ENCODE measurements around the gene TYSND1. TPM values are rescaled to one million over a fixed set of nuclear protein-coding genes. Genes with fewer than 3 reads are reported as not detected.

Gene TYSND1
- total and polyA plus RNA-seq, 12 donors: 4.1 to 33.1 (median 18.0) TPM

GRCh38 chr10:70098271-70098670, 48.2 kb downstream of the TYSND1 start:
- intact Hi-C loops (cut with DNase I): no loop called here
- Histone ChIP-seq H3K36me3 (replicated peaks in 1 of 2) (peaks cover 0 to 3% of the 10 kb centered on the region in 2 donors), H3K4me1 (replicated peaks in 1 of 2) (no peaks in the 10 kb centered on the region), H3K27me3 (no peaks in the 10 kb centered on the region), H3K4me3 (no peak overlapping the region), H3K9me3 (replicated peaks in 1 of 3) (no peaks in the 10 kb centered on the region), H3K27ac (no peak overlapping the region)
- WGBS, 4 donors: 91 to 97% (median 93%) methylated on average over 3 of the region's 3 CpGs
- no peak for DNase-seq
- TF ChIP-seq POLR2A (IDR thresholded peaks at IDR 0.05) (no peak), CTCF (IDR thresholded peaks at IDR 0.05) (no peak)

DNA sequence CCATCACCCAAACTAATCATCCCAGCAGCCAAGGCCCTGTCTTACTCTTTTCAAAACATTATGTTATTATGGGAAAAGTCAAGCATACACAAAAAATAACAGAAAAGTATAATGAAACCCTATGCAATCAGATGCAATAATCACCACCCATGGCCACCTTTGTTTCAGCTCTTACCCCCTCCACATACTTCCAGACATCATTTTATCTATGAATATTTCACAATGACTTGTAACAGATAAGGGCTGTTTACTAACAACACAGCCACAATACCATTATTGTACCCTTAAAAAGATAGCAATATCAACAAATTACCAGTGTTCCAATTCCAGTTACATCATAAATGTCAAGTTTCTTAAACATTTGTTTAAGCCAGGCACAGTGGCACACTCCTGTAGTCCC, 49.0 kb downstream of the TYSND1 start:
- H3K4me3 ChIP-seq: no peak overlapping the region
- no peaks in the 10 kb centered on the region for H3K9me3 ChIP-seq (replicated peaks in 1 of 3)
- H3K27ac ChIP-seq: no peak overlapping the region
- TF ChIP-seq POLR2A (IDR thresholded peaks at IDR 0.05) (no peak), CTCF (IDR thresholded peaks at IDR 0.05) (no peak)
- H3K36me3 ChIP-seq (replicated peaks in 1 of 2): peaks cover 0 to 4% of the 10 kb centered on the region in 2 donors
- no peak for DNase-seq
- H3K4me1 ChIP-seq (replicated peaks in 1 of 2): no peaks in the 10 kb centered on the region
- intact Hi-C loops (cut with DNase I): no loop called here
- H3K27me3 ChIP-seq: no peaks in the 10 kb centered on the region

DNA sequence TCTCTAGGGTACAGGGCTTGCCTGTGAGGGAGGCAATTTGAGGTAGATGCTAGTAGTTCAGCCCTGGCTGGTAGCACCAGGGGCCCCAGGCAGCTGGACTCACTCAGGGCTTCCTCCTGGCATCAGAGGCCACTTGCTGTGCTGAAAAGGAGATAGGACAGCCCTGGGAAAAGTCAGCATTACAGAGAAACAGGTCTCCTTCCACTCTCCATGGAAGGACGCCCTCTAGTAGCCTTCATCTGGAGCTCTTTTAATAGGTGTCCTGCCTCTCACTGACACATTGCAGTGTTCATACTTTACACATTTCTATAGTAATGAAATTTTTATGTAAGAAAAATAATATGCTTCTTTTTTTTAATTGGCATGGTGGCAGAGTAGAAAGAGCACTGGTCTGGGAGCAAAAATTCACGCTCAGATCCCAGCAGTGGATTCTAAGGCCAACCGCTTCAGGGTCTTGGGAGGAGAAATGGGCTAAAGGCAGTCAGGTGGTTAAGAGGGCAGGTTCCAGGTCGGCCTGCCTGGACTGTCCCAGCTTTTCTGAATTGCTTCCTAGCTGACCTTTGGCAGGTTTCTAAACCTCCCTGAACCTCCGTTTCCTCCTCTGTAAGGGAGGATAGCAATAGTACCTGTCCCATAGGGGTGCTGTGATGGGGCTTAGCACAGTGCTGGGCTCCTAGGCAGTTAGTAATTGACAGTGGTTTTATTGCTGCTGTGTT, 49.6 kb downstream of the TYSND1 start:
- TF ChIP-seq CTCF (IDR thresholded peaks at IDR 0.05) (no peak), POLR2A (IDR thresholded peaks at IDR 0.05) (no peak)
- Histone ChIP-seq H3K27me3 (no peaks in the 10 kb centered on the region), H3K4me3 (no peak overlapping the region), H3K9me3 (replicated peaks in 1 of 3) (no peaks in the 10 kb centered on the region), H3K4me1 (replicated peaks in 1 of 2) (no peaks in the 10 kb centered on the region), H3K36me3 (replicated peaks in 1 of 2) (peaks cover 0 to 4% of the 10 kb centered on the region in 2 donors), H3K27ac (no peak overlapping the region)
- intact Hi-C loops (cut with DNase I): no loop called here
- 84 to 96% (median 92%) methylated on average over 5 of the region's 5 CpGs for WGBS, 4 donors
- DNase-seq: no peak

DNA sequence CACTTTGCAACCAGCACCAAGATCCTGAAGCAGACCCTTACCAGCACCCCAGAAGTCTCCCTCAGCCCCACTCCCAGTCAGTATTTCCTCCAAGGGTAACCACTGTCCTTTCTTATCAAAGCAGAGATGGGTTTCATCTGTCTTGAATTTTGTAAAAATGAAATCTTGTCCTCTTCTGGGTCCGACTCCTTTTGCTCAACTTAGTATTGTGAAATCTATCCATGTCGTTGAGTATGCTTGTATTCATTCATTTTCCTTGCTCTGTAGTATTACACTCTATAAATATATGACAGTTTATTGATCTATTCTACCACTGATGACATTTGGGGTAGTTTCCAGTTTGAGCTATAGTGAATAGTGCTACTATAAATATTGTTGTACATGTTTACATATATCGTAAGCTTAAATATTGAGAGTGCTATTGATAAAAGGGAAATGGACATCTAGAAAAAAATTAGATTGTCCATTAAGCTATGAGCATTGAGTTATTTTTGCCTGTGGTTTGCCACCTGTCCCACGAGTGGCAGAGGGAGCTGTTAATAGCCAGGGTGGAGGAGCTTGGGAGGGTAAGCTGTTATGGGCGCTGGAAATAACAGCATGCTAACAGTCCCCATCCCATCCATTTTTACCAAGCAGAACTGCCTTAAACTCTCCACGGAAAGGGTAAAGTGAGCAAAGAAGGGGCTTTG, 50.3 kb downstream of the TYSND1 start:
- Histone ChIP-seq H3K36me3 (replicated peaks in 1 of 2) (peaks cover 0 to 4% of the 10 kb centered on the region in 2 donors), H3K4me1 (replicated peaks in 1 of 2) (no peaks in the 10 kb centered on the region), H3K9me3 (replicated peaks in 1 of 3) (no peaks in the 10 kb centered on the region), H3K27ac (no peak overlapping the region), H3K27me3 (no peaks in the 10 kb centered on the region), H3K4me3 (no peak overlapping the region)
- DNase-seq: no peak
- no peak for TF ChIP-seq POLR2A (IDR thresholded peaks at IDR 0.05)
- TF ChIP-seq CTCF (IDR thresholded peaks at IDR 0.05): no peak
- intact Hi-C loops (cut with DNase I): no loop called here
- WGBS, 4 donors: 82 to 90% (median 85%) methylated on average over 5 to 6 of the region's 6 CpGs

Data from adrenal gland (tissue), 12 donors.